ENCODE data around the gene C2orf69.

- TF ChIP-seq, protein P1, sequence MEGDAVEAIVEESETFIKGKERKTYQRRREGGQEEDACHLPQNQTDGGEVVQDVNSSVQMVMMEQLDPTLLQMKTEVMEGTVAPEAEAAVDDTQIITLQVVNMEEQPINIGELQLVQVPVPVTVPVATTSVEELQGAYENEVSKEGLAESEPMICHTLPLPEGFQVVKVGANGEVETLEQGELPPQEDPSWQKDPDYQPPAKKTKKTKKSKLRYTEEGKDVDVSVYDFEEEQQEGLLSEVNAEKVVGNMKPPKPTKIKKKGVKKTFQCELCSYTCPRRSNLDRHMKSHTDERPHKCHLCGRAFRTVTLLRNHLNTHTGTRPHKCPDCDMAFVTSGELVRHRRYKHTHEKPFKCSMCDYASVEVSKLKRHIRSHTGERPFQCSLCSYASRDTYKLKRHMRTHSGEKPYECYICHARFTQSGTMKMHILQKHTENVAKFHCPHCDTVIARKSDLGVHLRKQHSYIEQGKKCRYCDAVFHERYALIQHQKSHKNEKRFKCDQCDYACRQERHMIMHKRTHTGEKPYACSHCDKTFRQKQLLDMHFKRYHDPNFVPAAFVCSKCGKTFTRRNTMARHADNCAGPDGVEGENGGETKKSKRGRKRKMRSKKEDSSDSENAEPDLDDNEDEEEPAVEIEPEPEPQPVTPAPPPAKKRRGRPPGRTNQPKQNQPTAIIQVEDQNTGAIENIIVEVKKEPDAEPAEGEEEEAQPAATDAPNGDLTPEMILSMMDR (conservative IDR thresholded peaks at IDR 0.05 in 1 of 2, IDR thresholded peaks at IDR 0.05 in 1 of 2; ENCODE audit: low read depth in 1 of 2, low read length in 2 of 2), result no peak
- TF ChIP-seq EZH2 (IDR thresholded peaks at IDR 0.05; ENCODE audit: low read length, missing control alignments), result no peak
Measured at GRCh38 chr2:199966976-199967375, 55.9 kb downstream of the C2orf69 start.
